Common myeloid progenitor, CD34-positive (primary cell): ENCODE data around the gene STAT3. TPM values are rescaled to one million over a fixed set of nuclear protein-coding genes. Genes with fewer than 3 reads are reported as not detected.

Experiments used
- CTCF ChIA-PET: fragments of 350-600 bp; sonication (Branson Sonifier 250); formaldehyde crosslinking; loops from one replicate; lab custom pipeline; 2021; ENCODE audit warnings: antibody characterized with exemption; lab: Charles Lee
- POLR2A ChIA-PET: fragments of 350-600 bp; sonication (Branson Sonifier 250); formaldehyde crosslinking; loops from one replicate; lab custom pipeline; 2021; ENCODE audit warnings: antibody characterized with exemption; lab: Charles Lee
- DNase-seq, 3 donors: peaks; one replicate each; pipeline versions ENCODE4 v3.0.0 to v3.0.0-alpha.2; 2013
- H3K27ac ChIP-seq, 2 experiments: 1 replicate in 1 of 2; 2 replicates in 1 of 2; pipeline ENCODE4 v1.7.0; 2013; ENCODE audit warnings: inconsistent platforms in 2 of 2, low read length in 2 of 2, mild to moderate bottlenecking in 2 of 2, low read depth in 1 of 2, moderate library complexity in 1 of 2; ENCODE audit not compliant: severe bottlenecking in 2 of 2, insufficient read depth in 1 of 2, poor library complexity in 1 of 2
- H3K27me3 ChIP-seq, 5 experiments: replicated peaks in 2 of 5; 1 replicate in 3 of 5; 2 replicates in 2 of 5; pipeline versions ENCODE4 v1.6.1 to v1.7.0; 2013; ENCODE audit warnings: low read length in 4 of 5, mild to moderate bottlenecking in 2 of 5, moderate library complexity in 2 of 5, inconsistent platforms in 1 of 5; ENCODE audit not compliant: insufficient read depth in 5 of 5, control insufficient read depth in 4 of 5
- H3K36me3 ChIP-seq, 4 experiments: 1 replicate in 2 of 4; 2 replicates in 2 of 4; pipeline versions ENCODE4 v1.6.1 to v1.7.0; 2013; ENCODE audit warnings: low read length in 3 of 4, control low read depth in 1 of 4, mild to moderate bottlenecking in 1 of 4; ENCODE audit not compliant: control insufficient read depth in 4 of 4, insufficient read depth in 4 of 4
- H3K4me1 ChIP-seq, 4 experiments: 1 replicate in 3 of 4; 2 replicates in 1 of 4; pipeline versions ENCODE4 v1.6.1 to v1.7.1; 2013; ENCODE audit warnings: low read length in 3 of 4, mild to moderate bottlenecking in 3 of 4, control low read depth in 1 of 4, inconsistent platforms in 1 of 4, moderate library complexity in 1 of 4; ENCODE audit not compliant: control insufficient read depth in 4 of 4, insufficient read depth in 4 of 4; ENCODE audit errors: control extremely low read depth in 1 of 4
- H3K4me3 ChIP-seq, 7 experiments: 1 replicate in 4 of 7; 2 replicates in 3 of 7; pipeline versions ENCODE4 v1.5.1 to v1.7.0; 2013; ENCODE audit warnings: mild to moderate bottlenecking in 7 of 7, low read length in 6 of 7, moderate library complexity in 6 of 7, inconsistent platforms in 2 of 7, low read depth in 2 of 7, control low read depth in 1 of 7; ENCODE audit not compliant: insufficient read depth in 4 of 7, control insufficient read depth in 1 of 7; ENCODE audit errors: extremely low read depth in 1 of 7
- H3K9me3 ChIP-seq, 5 experiments: 1 replicate in 4 of 5; 2 replicates in 1 of 5; pipeline versions ENCODE4 v1.6.1 to v1.7.1; 2013; ENCODE audit warnings: low read length in 4 of 5, mild to moderate bottlenecking in 2 of 5, inconsistent platforms in 1 of 5, low read depth in 1 of 5, moderate library complexity in 1 of 5; ENCODE audit not compliant: control insufficient read depth in 4 of 5, insufficient read depth in 2 of 5; ENCODE audit errors: control extremely low read depth in 1 of 5
- WGBS: methylation state at CpG from one replicate; pipeline ENCODE4 v1.1.5; 2013; ENCODE audit not compliant: insufficient coverage; 5-methylcytosine and 5-hydroxymethylcytosine counted together
- polyA plus RNA-seq: library from polyadenylated mRNA; unstranded; fragments of 120-200 nt; gene quantifications from one replicate; pipeline ENCODE4 v1.2.1, GENCODE V29; 2013

STAT3 gene
- polyA plus RNA-seq: 83.0 TPM

DNA sequence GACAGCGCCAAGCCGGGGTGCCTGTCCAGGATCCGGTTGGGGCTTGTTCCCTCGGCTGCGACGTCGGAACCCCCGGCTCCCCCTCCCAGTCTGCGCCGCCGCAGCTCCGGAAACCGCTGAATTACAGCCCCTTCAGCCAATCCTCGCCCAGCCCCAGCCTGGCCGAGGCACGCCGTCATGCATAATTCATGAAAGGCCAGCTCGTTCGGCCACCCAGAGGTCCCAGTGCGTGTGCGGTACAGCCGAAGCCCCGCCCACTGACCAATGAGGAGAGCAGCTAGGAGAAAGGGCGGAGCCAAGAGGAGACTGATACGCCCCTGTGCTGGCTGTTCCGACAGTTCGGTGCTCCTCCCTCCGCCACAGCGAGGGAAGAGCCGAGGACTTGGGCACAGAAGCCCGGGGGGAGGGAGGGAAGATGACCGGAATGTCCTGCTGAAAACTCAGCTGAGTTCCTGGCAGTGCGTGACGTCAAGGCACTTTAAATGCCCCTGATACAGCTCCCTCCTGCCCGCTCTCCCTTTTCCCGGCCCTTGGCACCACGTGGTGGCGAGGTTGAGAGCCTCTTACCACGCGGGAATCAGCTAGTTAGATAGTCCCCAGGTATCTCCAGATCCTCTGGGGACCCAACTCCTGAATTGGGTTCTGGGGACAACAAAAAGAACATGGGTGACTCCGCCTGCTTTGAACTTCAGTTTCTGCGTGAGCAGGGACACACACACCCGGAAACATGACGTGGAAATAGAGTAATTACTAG is at the start of gene STAT3:
Gene STAT3 (minus strand): TSS at position 62 of the 754 bp plus-strand sequence. CDS start 39,926 bp downstream, outside the sequence.
- peak within 1 kb of the TSS; percentile 98 for H3K27ac ChIP-seq
- ChIA-PET CTCF (interaction anchor here (0.9 to 4.4 kb wide), 12 partner anchors 10 to 113 kb away, joined by 3 to 27 read pairs (median 6); partner anchors contain the start of gene STAT5B), POLR2A (interaction anchor here (0.5 to 2.6 kb wide), 17 partner anchors 8 to 132 kb away, joined by 3 to 20 read pairs (median 4); no protein-coding TSS in a partner anchor)

DNA sequence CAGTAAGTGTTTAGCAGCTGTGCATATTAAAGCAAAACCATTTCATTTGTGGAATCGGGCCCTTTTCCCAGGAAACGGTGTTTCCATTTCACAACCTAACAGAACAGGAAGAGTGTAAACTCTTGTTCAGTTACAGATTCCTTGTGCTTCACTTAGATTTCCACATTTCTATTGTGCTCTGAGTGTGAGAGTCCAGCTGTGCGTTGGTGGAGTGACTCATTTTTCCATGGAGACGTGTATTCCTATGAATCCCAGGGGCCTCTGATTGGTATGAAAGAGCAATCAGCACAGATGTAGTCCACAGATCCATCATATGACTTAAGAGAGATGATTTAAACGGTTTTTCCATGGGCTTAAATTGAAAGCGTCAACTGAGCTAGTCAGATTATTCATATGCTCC is 48.1 kb upstream of the STAT3 start:
- no peak for DNase-seq
- no peak overlapping the region for H3K27ac ChIP-seq
- no peak overlapping the region for H3K4me3 ChIP-seq
- no peaks in the 10 kb centered on the region for H3K9me3 ChIP-seq
- POLR2A ChIA-PET: no interaction called here
- 86% methylated on average over 2 of the region's 6 CpGs for WGBS
- no peaks in the 10 kb centered on the region for H3K27me3 ChIP-seq
- peaks cover 0 to 8% (median under 1%) of the 10 kb centered on the region in 4 experiments for H3K4me1 ChIP-seq
- CTCF ChIA-PET: interaction anchor here (1.2 to 2.4 kb wide), 8 partner anchors 9 to 81 kb away, joined by 3 to 7 read pairs (median 4); partner anchors contain the start of gene CAVIN1
- no peaks in the 10 kb centered on the region for H3K36me3 ChIP-seq

More for the DNA sequence above, at the start of gene STAT3:
- Histone ChIP-seq H3K27me3 (no peaks in the 10 kb centered on the region), H3K4me3 (peak within 1 kb of the TSS; percentile 77 to 98 (median 93)), H3K9me3 (no peaks in the 10 kb centered on the region), H3K4me1 (peaks cover 19 to 38% (median 31%) of the 10 kb centered on the region in 4 experiments), H3K36me3 (peaks cover 0 to 2% (median 0%) of the 10 kb centered on the region in 4 experiments)
- 0% methylated on average over 29 of the region's 44 CpGs for WGBS
- peak; percentile 99 to 100 (median 100) for DNase-seq

DNA sequence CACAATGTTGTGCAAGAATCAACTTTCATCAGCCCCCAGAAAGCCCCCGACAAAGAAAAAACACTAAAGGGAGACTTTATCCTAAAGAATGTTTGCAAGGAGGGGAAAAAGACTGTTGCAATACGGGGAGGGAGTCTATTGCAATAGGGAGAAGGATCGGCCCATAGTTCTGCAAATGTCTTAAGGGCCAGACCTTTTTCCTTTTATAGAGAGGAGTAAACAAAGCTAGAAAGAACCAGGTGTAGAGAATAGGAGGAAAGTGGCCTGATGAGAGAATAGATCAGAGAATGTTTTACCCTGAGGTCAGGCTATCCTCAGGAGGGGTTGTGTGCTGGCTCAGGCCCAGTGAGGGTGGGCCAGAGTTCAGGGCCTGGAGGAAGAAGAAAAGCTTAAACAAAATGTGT is 43.5 kb upstream of the STAT3 start:
- H3K9me3 ChIP-seq: no peaks in the 10 kb centered on the region
- CTCF ChIA-PET: interaction anchor here (0.8 to 2.4 kb wide), 10 partner anchors 8 to 87 kb away, joined by 3 to 23 read pairs (median 5); partner anchors contain the start of gene CAVIN1
- H3K27me3 ChIP-seq: no peaks in the 10 kb centered on the region
- WGBS: 85% methylated on average over 2 of the region's 3 CpGs
- no peak overlapping the region for H3K4me3 ChIP-seq
- no peaks in the 10 kb centered on the region for H3K4me1 ChIP-seq
- POLR2A ChIA-PET: interaction anchor here (0.7 kb wide), 1 partner anchor 11 kb away, joined by 4 read pairs; no protein-coding TSS in a partner anchor
- H3K27ac ChIP-seq: no peak overlapping the region
- DNase-seq: no peak
- no peaks in the 10 kb centered on the region for H3K36me3 ChIP-seq

DNA sequence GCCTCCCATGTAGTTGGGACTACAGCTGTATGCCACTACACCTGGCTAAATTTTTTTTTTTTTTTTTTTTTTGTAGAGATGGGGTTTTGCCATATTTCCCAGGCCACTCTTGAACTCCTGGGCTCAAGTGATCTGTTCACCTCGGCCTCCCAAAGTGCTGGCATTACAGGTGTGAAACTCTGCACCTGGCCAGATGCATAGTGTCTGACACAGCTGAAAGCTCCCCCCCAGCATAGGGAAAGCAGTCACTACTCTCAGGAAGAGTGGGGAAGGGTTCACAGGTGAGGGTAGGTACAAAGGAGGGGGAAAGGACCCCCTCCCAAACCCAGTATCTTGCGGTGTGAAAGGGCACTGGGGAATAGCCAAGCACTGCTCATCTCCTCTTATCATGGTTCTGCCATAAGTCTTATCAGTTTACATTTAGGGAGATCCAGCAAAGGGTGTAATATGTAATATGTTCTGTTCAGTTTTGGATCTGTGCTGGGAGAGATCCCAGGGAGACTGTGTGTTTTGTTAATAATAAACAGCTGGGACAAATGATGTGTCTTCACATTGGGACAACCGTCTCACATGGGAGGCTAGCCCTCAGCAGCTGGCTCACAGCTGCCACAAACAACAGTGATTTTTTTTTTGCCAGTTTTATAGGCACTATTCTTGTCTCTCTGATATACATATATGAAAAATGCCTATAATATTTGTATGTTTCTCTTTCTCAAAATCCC is 41.6 kb upstream of the STAT3 start:
- DNase-seq: no peak
- Histone ChIP-seq H3K36me3 (no peaks in the 10 kb centered on the region), H3K9me3 (no peaks in the 10 kb centered on the region), H3K4me1 (peaks cover 0 to 3% (median 1%) of the 10 kb centered on the region in 4 experiments), H3K27me3 (no peaks in the 10 kb centered on the region), H3K4me3 (no peak overlapping the region), H3K27ac (no peak overlapping the region)
- ChIA-PET POLR2A (interaction anchor here (0.6 kb wide), 1 partner anchor 88 kb away, joined by 3 read pairs; no protein-coding TSS in a partner anchor), CTCF (interaction anchor here (0.7 to 2.8 kb wide), 6 partner anchors 11 to 89 kb away, joined by 3 to 23 read pairs (median 8); no protein-coding TSS in a partner anchor)
- WGBS: 94% methylated on average over 2 of the region's 3 CpGs

DNA sequence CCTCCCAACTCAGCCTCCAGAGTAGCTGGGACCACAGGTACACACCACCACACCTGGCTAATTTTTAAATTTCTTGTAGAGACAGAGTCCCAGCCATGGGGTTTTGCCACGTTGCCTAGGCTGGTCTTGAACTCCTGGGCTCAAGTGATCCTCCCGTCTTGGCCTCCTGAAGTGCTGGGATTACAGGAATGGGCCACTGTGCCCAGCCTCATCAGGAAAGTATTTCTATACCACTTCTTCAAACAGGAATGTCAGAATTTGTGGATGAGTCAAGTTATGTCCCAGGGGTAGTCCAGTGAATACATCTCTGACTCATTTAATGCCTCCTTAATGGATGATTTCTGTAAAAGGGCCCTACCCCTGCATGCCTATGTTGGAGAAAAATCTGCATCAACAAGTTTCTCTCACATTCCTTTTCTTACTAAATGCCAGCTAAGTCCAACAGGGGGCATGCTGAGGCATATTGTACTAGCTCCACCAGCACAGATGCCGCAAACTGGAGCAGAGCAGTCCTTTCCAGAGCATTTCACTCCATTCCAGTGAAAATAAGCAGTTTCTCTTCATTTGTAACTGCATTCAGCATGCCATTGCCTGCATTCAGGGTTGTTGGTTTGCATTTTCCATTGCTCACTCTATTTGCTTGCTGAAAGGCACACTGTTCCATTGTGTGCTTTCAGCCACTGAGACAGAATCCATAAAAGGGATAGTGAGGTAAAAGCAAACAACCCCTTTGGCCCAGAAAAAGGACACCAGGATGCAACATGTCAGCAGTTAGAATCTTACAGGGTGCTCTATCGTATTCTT is 40.1 kb upstream of the STAT3 start:
- WGBS: 53% methylated on average over 3 of the region's 4 CpGs
- ChIA-PET POLR2A (interaction anchor here (0.6 to 1.0 kb wide), 3 partner anchors 8 to 104 kb away, joined by 3 read pairs; no protein-coding TSS in a partner anchor), CTCF (interaction anchor here (0.6 to 2.8 kb wide), 16 partner anchors 9 to 1987 kb away, joined by 3 to 16 read pairs (median 4); no protein-coding TSS in a partner anchor)
- no peaks in the 10 kb centered on the region for H3K9me3 ChIP-seq
- peaks cover 0 to 7% (median 3%) of the 10 kb centered on the region in 4 experiments for H3K4me1 ChIP-seq
- H3K4me3 ChIP-seq: no peak overlapping the region
- no peaks in the 10 kb centered on the region for H3K36me3 ChIP-seq
- no peak overlapping the region for H3K27ac ChIP-seq
- H3K27me3 ChIP-seq: no peaks in the 10 kb centered on the region
- peak; percentile 66 to 85 (median 80) for DNase-seq

DNA sequence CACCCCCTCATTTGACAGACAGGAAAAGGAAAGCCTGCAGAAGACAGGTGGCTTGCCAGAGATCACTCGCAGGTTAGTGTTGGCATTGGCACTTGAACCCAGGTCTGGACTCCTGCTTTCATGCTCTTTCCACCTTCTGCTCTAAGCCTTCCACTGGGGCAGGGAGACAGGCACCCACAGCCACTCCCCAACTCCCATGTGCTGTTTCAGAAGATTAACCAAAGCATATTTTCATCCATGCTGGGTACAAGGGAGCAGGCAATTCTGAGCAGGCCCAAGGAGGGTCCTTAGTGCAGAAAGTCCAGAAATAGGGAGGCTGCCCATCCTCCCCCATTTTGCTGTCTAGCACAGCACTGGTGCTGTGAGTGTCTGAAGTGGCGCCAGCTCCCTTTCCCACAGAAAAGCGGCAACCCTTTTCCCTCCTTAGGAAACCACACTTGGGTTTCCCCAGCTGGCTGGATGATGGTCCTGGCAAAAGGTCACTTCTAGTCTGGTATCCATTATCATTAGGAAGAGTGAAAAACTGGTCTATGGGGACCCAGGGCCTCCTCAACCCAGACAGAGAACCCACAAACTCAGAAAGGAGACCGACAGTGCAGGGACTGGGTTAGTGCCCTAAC is 36.9 kb upstream of the STAT3 start:
- no peaks in the 10 kb centered on the region for H3K9me3 ChIP-seq
- H3K27ac ChIP-seq: no peak overlapping the region
- peaks cover 0 to 3% (median 0%) of the 10 kb centered on the region in 5 experiments for H3K27me3 ChIP-seq
- WGBS: 65% methylated on average over 3 of the region's 4 CpGs
- POLR2A ChIA-PET: no interaction called here
- no peak overlapping the region for H3K4me3 ChIP-seq
- no peak for DNase-seq
- H3K4me1 ChIP-seq: peaks cover 0 to 34% (median 29%) of the 10 kb centered on the region in 4 experiments
- H3K36me3 ChIP-seq: no peaks in the 10 kb centered on the region
- CTCF ChIA-PET: interaction anchor here (1.2 to 3.1 kb wide), 5 partner anchors 12 to 102 kb away, joined by 3 to 11 read pairs (median 6); no protein-coding TSS in a partner anchor
